ENCODE results near the gene SLC39A11.
"Not testable (repeated sequence)": the region's sequence is repeated elsewhere in the genome, so short reads cannot be mapped to it uniquely, and the experiment has no call there.

SLC39A11 gene

GRCh38 chr17:73105431-73105830, 12.9 kb upstream of the SLC39A11 start:
- DNase-seq, result no peak

- DNase-seq, result no peak
Observed at GRCh38 chr17:73104450-73104849, 12.0 kb upstream of the SLC39A11 start.

- peak in 1 of 2 donors; percentile 37 for DNase-seq
Observed at GRCh38 chr17:73103641-73104335, 11.3 kb upstream of the SLC39A11 start.

- DNase-seq, result no peak
Observed at GRCh38 chr17:73101031-73101430, 8.5 kb upstream of the SLC39A11 start.

- DNase-seq, result no peak
Observed at GRCh38 chr17:73100363-73100762, 7.9 kb upstream of the SLC39A11 start.

- DNase-seq, result no peak
Observed at GRCh38 chr17:73099511-73099910, 7.0 kb upstream of the SLC39A11 start.

GRCh38 chr17:73098919-73099318, 6.4 kb upstream of the SLC39A11 start:
- DNase-seq, result no peak

GRCh38 chr17:73097973-73098765, 5.7 kb upstream of the SLC39A11 start:
- DNase-seq, result not testable (repeated sequence)

GRCh38 chr17:73096866-73097265, 4.4 kb upstream of the SLC39A11 start:
- no peak for DNase-seq

- DNase-seq, result no peak
Observed at GRCh38 chr17:73096211-73096610, 3.7 kb upstream of the SLC39A11 start.

- no peak for DNase-seq
Observed at GRCh38 chr17:73093286-73093685, 798 bp upstream of the SLC39A11 start.

- DNase-seq, result no peak
Observed at GRCh38 chr17:73091770-73092522, 542 bp downstream of the SLC39A11 start.

GRCh38 chr17:73091410-73091769, 1.1 kb downstream of the SLC39A11 start:
- DNase-seq, result no peak

- DNase-seq, result no peak
Observed at GRCh38 chr17:73090396-73091202, 1.9 kb downstream of the SLC39A11 start.

- no peak for DNase-seq
Observed at GRCh38 chr17:73089322-73090317, 2.9 kb downstream of the SLC39A11 start.

- no peak for DNase-seq
Observed at GRCh38 chr17:73088561-73088960, 3.9 kb downstream of the SLC39A11 start.

- no peak for DNase-seq
Observed at GRCh38 chr17:73083432-73083831, 9.1 kb downstream of the SLC39A11 start.

GRCh38 chr17:73074566-73074965, 17.9 kb downstream of the SLC39A11 start:
- no peak for DNase-seq

- DNase-seq, result no peak
Observed at GRCh38 chr17:73072219-73072962, 20.1 kb downstream of the SLC39A11 start.
